Measurements from ENCODE around the gene GPN3. TPM values are rescaled to one million over a fixed set of nuclear protein-coding genes. Genes with fewer than 3 reads are reported as not detected.
"Not testable (repeated sequence)": the region's sequence is repeated elsewhere in the genome, so short reads cannot be mapped to it uniquely, and the experiment has no call there.

GPN3 gene
- total RNA-seq, 4 donors from 2014 or later: 1.4 to 14.9 (median 3.9) TPM

GRCh38 chr12:110475426-110475825, 7.4 kb upstream of the GPN3 start:
- Histone ChIP-seq H3K27me3 (no peaks in the 10 kb centered on the region), H3K4me3 (no peak overlapping the region), H3K36me3 (peaks cover 0 to under 1% (median 0%) of the 10 kb centered on the region in 3 donors), H3K27ac (no peak overlapping the region), H3K9me3 (no peaks in the 10 kb centered on the region), H3K4me1 (no peaks in the 10 kb centered on the region)
- DNase-seq: no peak
- no peak for TF ChIP-seq CTCF (IDR thresholded peaks at IDR 0.05)
- TF ChIP-seq POLR2A (IDR thresholded peaks at IDR 0.05): no peak

GRCh38 chr12:110467847-110468213, 227 bp downstream of the GPN3 start:
- Histone ChIP-seq H3K9me3 (no peaks in the 10 kb centered on the region), H3K4me3 (peak overlapping the region; percentile 57 to 86 (median 70)), H3K4me1 (peaks cover 0 to 14% (median 6%) of the 10 kb centered on the region in 4 donors), H3K27ac (peak overlapping the region; percentile 88 to 98 (median 92)), H3K36me3 (peaks cover 0 to 11% (median 0%) of the 10 kb centered on the region in 3 donors), H3K27me3 (no peaks in the 10 kb centered on the region)
- TF ChIP-seq CTCF (IDR thresholded peaks at IDR 0.05) (no peak), POLR2A (IDR thresholded peaks at IDR 0.05) (peak in 1 of 2 donors; percentile 48)
- DNase-seq: no peak

- DNase-seq: no peak
- peaks cover 0 to 11% (median 0%) of the 10 kb centered on the region in 3 donors for H3K36me3 ChIP-seq
- H3K4me1 ChIP-seq: peaks cover 0 to 14% (median 6%) of the 10 kb centered on the region in 4 donors
- H3K9me3 ChIP-seq: no peaks in the 10 kb centered on the region
- H3K27ac ChIP-seq: no peak overlapping the region
- TF ChIP-seq POLR2A (IDR thresholded peaks at IDR 0.05) (no peak), CTCF (IDR thresholded peaks at IDR 0.05) (no peak)
- no peaks in the 10 kb centered on the region for H3K27me3 ChIP-seq
- no peak overlapping the region for H3K4me3 ChIP-seq
These were observed 1.3 kb downstream of the GPN3 start for GRCh38 chr12:110466791-110467190.

GRCh38 chr12:110465765-110466164, 2.3 kb downstream of the GPN3 start:
- peaks cover 0 to 14% (median 6%) of the 10 kb centered on the region in 4 donors for H3K4me1 ChIP-seq
- H3K27ac ChIP-seq, H3K9me3 ChIP-seq, DNase-seq, H3K4me3 ChIP-seq, H3K27me3 ChIP-seq: not testable (repeated sequence)
- H3K36me3 ChIP-seq: peaks cover 0 to 11% (median 0%) of the 10 kb centered on the region in 3 donors

- H3K9me3 ChIP-seq: no peaks in the 10 kb centered on the region
- H3K36me3 ChIP-seq: peaks cover 0 to 11% (median 0%) of the 10 kb centered on the region in 3 donors
- no peak overlapping the region for H3K27ac ChIP-seq
- no peak overlapping the region for H3K4me3 ChIP-seq
- H3K4me1 ChIP-seq: peaks cover 0 to 14% (median 6%) of the 10 kb centered on the region in 4 donors
- no peaks in the 10 kb centered on the region for H3K27me3 ChIP-seq
- TF ChIP-seq CTCF (IDR thresholded peaks at IDR 0.05): no peak
- no peak for TF ChIP-seq POLR2A (IDR thresholded peaks at IDR 0.05)
- no peak for DNase-seq
These were observed 3.0 kb downstream of the GPN3 start for GRCh38 chr12:110465024-110465423.

GRCh38 chr12:110461189-110461588, 6.9 kb downstream of the GPN3 start:
- DNase-seq, H3K9me3 ChIP-seq, H3K4me1 ChIP-seq, H3K4me3 ChIP-seq, H3K27ac ChIP-seq, H3K27me3 ChIP-seq: not testable (repeated sequence)
- H3K36me3 ChIP-seq: peaks cover 0 to 19% (median 0%) of the 10 kb centered on the region in 3 donors

- Histone ChIP-seq H3K9me3 (no peaks in the 10 kb centered on the region), H3K36me3 (peaks cover 0 to 13% (median 0%) of the 10 kb centered on the region in 3 donors), H3K4me3 (no peak overlapping the region), H3K4me1 (no peaks in the 10 kb centered on the region), H3K27me3 (no peaks in the 10 kb centered on the region), H3K27ac (no peak overlapping the region)
- no peak for DNase-seq
- no peak for TF ChIP-seq POLR2A (IDR thresholded peaks at IDR 0.05)
- no peak for TF ChIP-seq CTCF (IDR thresholded peaks at IDR 0.05)
These were observed 9.3 kb downstream of the GPN3 start for GRCh38 chr12:110458756-110459155.
